ENCODE results near the gene OPCML.

- no peak for TF ChIP-seq CTCF (IDR thresholded peaks at IDR 0.05)
- TF ChIP-seq EZH2 (IDR thresholded peaks at IDR 0.05; ENCODE audit: borderline replicate concordance, insufficient read depth, low read depth, low read length, poor library complexity, severe bottlenecking), result no peak
These were observed 953.2 kb downstream of the OPCML start for GRCh38 chr11:132579136-132579535.
